GM21825 (cell line): ENCODE measurements around the gene B4GALNT4.
"Not testable (repeated sequence)": the region's sequence is repeated elsewhere in the genome, so short reads cannot be mapped to it uniquely, and the experiment has no call there.

Source experiments
- ATAC-seq: cut with Tn5 transposase; IDR thresholded peaks from one replicate; pipeline ENCODE4 v1.9.1; 2021; ENCODE audit warnings: mild to moderate bottlenecking, moderate library complexity; ENCODE audit not compliant: unreplicated experiment

The B4GALNT4 gene

GRCh38 chr11:418343-419247 lies 49.3 kb downstream of the B4GALNT4 start:
- ATAC-seq = no peak

GRCh38 chr11:419248-420005 lies 50.1 kb downstream of the B4GALNT4 start:
- ATAC-seq = no peak

- ATAC-seq = no peak
Observed at GRCh38 chr11:420054-420910, 51.0 kb downstream of the B4GALNT4 start.

- no peak for ATAC-seq
Observed at GRCh38 chr11:420911-421321, 51.6 kb downstream of the B4GALNT4 start.

GRCh38 chr11:422249-422656 lies 53.0 kb downstream of the B4GALNT4 start:
- no peak for ATAC-seq

- ATAC-seq = no peak
Observed at GRCh38 chr11:424232-424631, 54.9 kb downstream of the B4GALNT4 start.

GRCh38 chr11:424766-425165 lies 55.5 kb downstream of the B4GALNT4 start:
- not testable (repeated sequence) for ATAC-seq

- no peak for ATAC-seq
Observed at GRCh38 chr11:425301-425700, 56.0 kb downstream of the B4GALNT4 start.

GRCh38 chr11:426851-427250 lies 57.6 kb downstream of the B4GALNT4 start:
- no peak for ATAC-seq

GRCh38 chr11:428295-428694 lies 59.0 kb downstream of the B4GALNT4 start:
- ATAC-seq = no peak

GRCh38 chr11:429391-429790 lies 60.1 kb downstream of the B4GALNT4 start:
- no peak for ATAC-seq

GRCh38 chr11:429931-430456 lies 60.7 kb downstream of the B4GALNT4 start:
- no peak for ATAC-seq
